GM19468 (cell line): ENCODE results near the gene KRTAP4-9.
"Not testable (repeated sequence)": the region's sequence is repeated elsewhere in the genome, so short reads cannot be mapped to it uniquely, and the experiment has no call there.

Source experiments
- ATAC-seq: cut with Tn5 transposase; IDR thresholded peaks from one replicate; pipeline ENCODE4 v1.9.1; 2021; ENCODE audit warnings: mild to moderate bottlenecking, moderate library complexity, moderate number of reproducible peaks; ENCODE audit not compliant: unreplicated experiment; ENCODE audit errors: extremely low read depth

Gene KRTAP4-9

GRCh38 chr17:41123991-41124371, 18.8 kb downstream of the KRTAP4-9 start, which contains the start of gene KRTAP4-12:
TSS of gene KRTAP4-12 (minus strand) at chr17:41124182. CDS start at chr17:41124122, 60 bp downstream.
- not testable (repeated sequence) for ATAC-seq

- ATAC-seq = no peak
Measured at GRCh38 chr17:41125064-41125463, 19.9 kb downstream of the KRTAP4-9 start.

- no peak for ATAC-seq
Measured at GRCh38 chr17:41126412-41126811, 21.2 kb downstream of the KRTAP4-9 start.

GRCh38 chr17:41127371-41127770, 22.2 kb downstream of the KRTAP4-9 start:
- no peak for ATAC-seq

GRCh38 chr17:41131979-41132378, 26.8 kb downstream of the KRTAP4-9 start:
- no peak for ATAC-seq

GRCh38 chr17:41133880-41134735, 28.9 kb downstream of the KRTAP4-9 start:
- ATAC-seq = no peak

- not testable (repeated sequence) for ATAC-seq
Measured at GRCh38 chr17:41139865-41140264, 34.7 kb downstream of the KRTAP4-9 start.

- no peak for ATAC-seq
Measured at GRCh38 chr17:41140360-41141131, 35.4 kb downstream of the KRTAP4-9 start, which contains the start of gene KRTAP4-6. TSS of gene KRTAP4-6 (minus strand) at chr17:41140544. CDS start at chr17:41140487, 57 bp downstream.

GRCh38 chr17:41141361-41141760, 36.2 kb downstream of the KRTAP4-9 start:
- ATAC-seq = no peak

- ATAC-seq = no peak
Measured at GRCh38 chr17:41144846-41145245, 39.7 kb downstream of the KRTAP4-9 start.

GRCh38 chr17:41145261-41145660, 40.1 kb downstream of the KRTAP4-9 start:
- no peak for ATAC-seq

- ATAC-seq = no peak
Measured at GRCh38 chr17:41147531-41148204, 42.5 kb downstream of the KRTAP4-9 start.

GRCh38 chr17:41148971-41149651, 43.9 kb downstream of the KRTAP4-9 start:
- ATAC-seq = not testable (repeated sequence)

GRCh38 chr17:41149652-41149985, 44.4 kb downstream of the KRTAP4-9 start, which contains the start of gene KRTAP4-5:
TSS of gene KRTAP4-5 (minus strand) at chr17:41149825. CDS start at chr17:41149767, 58 bp downstream.
- no peak for ATAC-seq

GRCh38 chr17:41150026-41150425, 44.8 kb downstream of the KRTAP4-9 start:
- no peak for ATAC-seq

GRCh38 chr17:41151525-41151924, 46.3 kb downstream of the KRTAP4-9 start:
- ATAC-seq = no peak

GRCh38 chr17:41153856-41154255, 48.7 kb downstream of the KRTAP4-9 start:
- ATAC-seq = no peak
